IgD-negative memory B cell (primary cell): ENCODE results near the gene ORC3. TPM values are rescaled to one million over a fixed set of nuclear protein-coding genes. Genes with fewer than 3 reads are reported as not detected.

Experiments used
- H3K27ac Mint-ChIP-seq, 3 donors: one replicate each; pipeline ENCODE4 v1.8.0; 2020 to 2022; ENCODE audit warnings: mild to moderate bottlenecking in 3 of 3, mixed read lengths in 3 of 3, moderate library complexity in 1 of 3
- H3K27me3 Mint-ChIP-seq: one replicate; pipeline ENCODE4 v1.8.0; 2021; ENCODE audit warnings: mixed read lengths
- H3K36me3 Mint-ChIP-seq: one replicate; pipeline ENCODE4 v1.8.0; 2020; ENCODE audit warnings: mild to moderate bottlenecking, mixed read lengths
- H3K4me1 Mint-ChIP-seq, 3 donors: one replicate each; pipeline ENCODE4 v1.8.0; 2020 to 2022; ENCODE audit warnings: mixed read lengths in 3 of 3, mild to moderate bottlenecking in 1 of 3
- H3K4me3 Mint-ChIP-seq, 4 donors: one replicate each; pipeline ENCODE4 v1.8.0; 2020 to 2022; ENCODE audit warnings: mild to moderate bottlenecking in 4 of 4, mixed read lengths in 4 of 4, moderate library complexity in 3 of 4
- H3K9me3 Mint-ChIP-seq, 3 donors: one replicate each; pipeline ENCODE4 v1.8.0; 2020 to 2021; ENCODE audit warnings: mixed read lengths in 3 of 3, mild to moderate bottlenecking in 1 of 3
- polyA plus RNA-seq: library from polyadenylated mRNA; unstranded; fragments of 300-500 nt; fragmentation: Illumina TruSeq; gene quantifications from one replicate; pipeline ENCODE4 v1.2.3, GENCODE V29; 2021

The ORC3 gene
- polyA plus RNA-seq, 1 donor from 2014 or later, result 29.7 TPM

GRCh38 chr6:87660226-87660911, 70.4 kb downstream of the ORC3 start:
- no peaks in the 10 kb centered on the region for H3K27me3 Mint-ChIP-seq
- H3K27ac Mint-ChIP-seq, result peak overlapping the region in 1 of 3 donors; percentile 60
- H3K4me3 Mint-ChIP-seq, result no peak overlapping the region
- H3K36me3 Mint-ChIP-seq, result peaks cover 2% of the 10 kb centered on the region
- peaks cover 6 to 11% (median 7%) of the 10 kb centered on the region in 3 donors for H3K4me1 Mint-ChIP-seq
- H3K9me3 Mint-ChIP-seq, result no peaks in the 10 kb centered on the region

GRCh38 chr6:87661016-87661415, 71.1 kb downstream of the ORC3 start:
- H3K27me3 Mint-ChIP-seq, result no peaks in the 10 kb centered on the region
- no peak overlapping the region for H3K4me3 Mint-ChIP-seq
- no peaks in the 10 kb centered on the region for H3K9me3 Mint-ChIP-seq
- peaks cover 6 to 8% (median 7%) of the 10 kb centered on the region in 3 donors for H3K4me1 Mint-ChIP-seq
- peaks cover 2% of the 10 kb centered on the region for H3K36me3 Mint-ChIP-seq
- H3K27ac Mint-ChIP-seq, result no peak overlapping the region

GRCh38 chr6:87661503-87661902, 71.6 kb downstream of the ORC3 start:
- Mint-ChIP-seq H3K4me1 (peaks cover 6 to 8% (median 7%) of the 10 kb centered on the region in 3 donors), H3K27ac (no peak overlapping the region), H3K9me3 (no peaks in the 10 kb centered on the region), H3K4me3 (no peak overlapping the region), H3K36me3 (peaks cover 2% of the 10 kb centered on the region), H3K27me3 (no peaks in the 10 kb centered on the region)

GRCh38 chr6:87663434-87663833, 73.5 kb downstream of the ORC3 start:
- peaks cover 2% of the 10 kb centered on the region for H3K36me3 Mint-ChIP-seq
- no peaks in the 10 kb centered on the region for H3K27me3 Mint-ChIP-seq
- H3K9me3 Mint-ChIP-seq, result no peaks in the 10 kb centered on the region
- no peak overlapping the region for H3K4me3 Mint-ChIP-seq
- H3K27ac Mint-ChIP-seq, result peak overlapping the region in 1 of 3 donors; percentile 4
- peaks cover 0 to 4% (median 0%) of the 10 kb centered on the region in 3 donors for H3K4me1 Mint-ChIP-seq

- Mint-ChIP-seq H3K27ac (peak overlapping the region in 1 of 3 donors; percentile 53), H3K36me3 (no peaks in the 10 kb centered on the region)
Measured at GRCh38 chr6:87664921-87665485, 75.1 kb downstream of the ORC3 start.

GRCh38 chr6:87667032-87667431, 77.1 kb downstream of the ORC3 start:
- Mint-ChIP-seq H3K27ac (no peak overlapping the region), H3K27me3 (no peaks in the 10 kb centered on the region), H3K36me3 (peaks cover 4% of the 10 kb centered on the region), H3K4me1 (peaks cover 5 to 27% (median 20%) of the 10 kb centered on the region in 3 donors), H3K4me3 (no peak overlapping the region), H3K9me3 (no peaks in the 10 kb centered on the region)

More at GRCh38 chr6:87664921-87665485, 75.1 kb downstream of the ORC3 start:
- H3K4me1 Mint-ChIP-seq, result peaks cover 3 to 10% (median 8%) of the 10 kb centered on the region in 3 donors
- H3K27me3 Mint-ChIP-seq, result no peaks in the 10 kb centered on the region
- no peaks in the 10 kb centered on the region for H3K9me3 Mint-ChIP-seq
- no peak overlapping the region for H3K4me3 Mint-ChIP-seq

- Mint-ChIP-seq H3K27ac (peak overlapping the region in 1 of 3 donors; percentile 25), H3K9me3 (no peaks in the 10 kb centered on the region), H3K4me1 (peaks cover 5 to 27% (median 20%) of the 10 kb centered on the region in 3 donors)
Measured at GRCh38 chr6:87668013-87668412, 78.1 kb downstream of the ORC3 start.

GRCh38 chr6:87669051-87669450, 79.1 kb downstream of the ORC3 start:
- Mint-ChIP-seq H3K27ac (peak overlapping the region in 1 of 3 donors; percentile 40), H3K27me3 (no peaks in the 10 kb centered on the region), H3K9me3 (no peaks in the 10 kb centered on the region), H3K4me1 (peaks cover 5 to 27% (median 20%) of the 10 kb centered on the region in 3 donors), H3K36me3 (peaks cover 4% of the 10 kb centered on the region), H3K4me3 (no peak overlapping the region)

More at GRCh38 chr6:87668013-87668412, 78.1 kb downstream of the ORC3 start:
- no peaks in the 10 kb centered on the region for H3K27me3 Mint-ChIP-seq
- peaks cover 4% of the 10 kb centered on the region for H3K36me3 Mint-ChIP-seq
- no peak overlapping the region for H3K4me3 Mint-ChIP-seq

- Mint-ChIP-seq H3K4me3 (no peak overlapping the region), H3K9me3 (no peaks in the 10 kb centered on the region), H3K4me1 (peaks cover 5 to 27% (median 20%) of the 10 kb centered on the region in 3 donors), H3K27ac (peak overlapping the region; percentile 61 to 84 (median 68)), H3K27me3 (no peaks in the 10 kb centered on the region), H3K36me3 (peaks cover 4% of the 10 kb centered on the region)
Measured at GRCh38 chr6:87670707-87671106, 80.8 kb downstream of the ORC3 start.

- no peaks in the 10 kb centered on the region for H3K9me3 Mint-ChIP-seq
- peak overlapping the region; percentile 61 to 84 (median 82) for H3K27ac Mint-ChIP-seq
- H3K27me3 Mint-ChIP-seq, result no peaks in the 10 kb centered on the region
- peaks cover 5 to 27% (median 20%) of the 10 kb centered on the region in 3 donors for H3K4me1 Mint-ChIP-seq
- H3K36me3 Mint-ChIP-seq, result peaks cover 4% of the 10 kb centered on the region
- H3K4me3 Mint-ChIP-seq, result no peak overlapping the region
Measured at GRCh38 chr6:87671555-87672029, 81.7 kb downstream of the ORC3 start.

GRCh38 chr6:87672641-87673040, 82.7 kb downstream of the ORC3 start:
- H3K36me3 Mint-ChIP-seq, result peaks cover 4% of the 10 kb centered on the region

GRCh38 chr6:87673237-87673636, 83.3 kb downstream of the ORC3 start:
- Mint-ChIP-seq H3K27me3 (no peaks in the 10 kb centered on the region), H3K27ac (no peak overlapping the region), H3K9me3 (no peaks in the 10 kb centered on the region), H3K36me3 (peaks cover 4% of the 10 kb centered on the region), H3K4me1 (peaks cover 8 to 28% (median 26%) of the 10 kb centered on the region in 3 donors), H3K4me3 (no peak overlapping the region)

More at GRCh38 chr6:87672641-87673040, 82.7 kb downstream of the ORC3 start:
- H3K4me3 Mint-ChIP-seq, result no peak overlapping the region
- H3K4me1 Mint-ChIP-seq, result peaks cover 8 to 29% (median 23%) of the 10 kb centered on the region in 3 donors
- H3K27me3 Mint-ChIP-seq, result no peaks in the 10 kb centered on the region
- no peak overlapping the region for H3K27ac Mint-ChIP-seq
- no peaks in the 10 kb centered on the region for H3K9me3 Mint-ChIP-seq

- Mint-ChIP-seq H3K4me3 (no peak overlapping the region), H3K27me3 (no peaks in the 10 kb centered on the region), H3K27ac (no peak overlapping the region), H3K36me3 (peaks cover 4% of the 10 kb centered on the region), H3K4me1 (peaks cover 8 to 28% (median 22%) of the 10 kb centered on the region in 3 donors), H3K9me3 (no peaks in the 10 kb centered on the region)
Measured at GRCh38 chr6:87674290-87674689, 84.4 kb downstream of the ORC3 start.

- peaks cover 4% of the 10 kb centered on the region for H3K36me3 Mint-ChIP-seq
- H3K27ac Mint-ChIP-seq, result no peak overlapping the region
Measured at GRCh38 chr6:87675004-87675681, 85.2 kb downstream of the ORC3 start.

GRCh38 chr6:87682310-87682709, 92.4 kb downstream of the ORC3 start:
- Mint-ChIP-seq H3K27ac (peak overlapping the region in 2 of 3 donors; percentile 64 to 94), H3K4me3 (no peak overlapping the region), H3K4me1 (peaks cover 50 to 55% (median 50%) of the 10 kb centered on the region in 3 donors), H3K27me3 (no peaks in the 10 kb centered on the region), H3K9me3 (no peaks in the 10 kb centered on the region), H3K36me3 (no peaks in the 10 kb centered on the region)

More at GRCh38 chr6:87675004-87675681, 85.2 kb downstream of the ORC3 start:
- Mint-ChIP-seq H3K27me3 (no peaks in the 10 kb centered on the region), H3K4me1 (peaks cover 8 to 29% (median 21%) of the 10 kb centered on the region in 3 donors), H3K9me3 (no peaks in the 10 kb centered on the region), H3K4me3 (no peak overlapping the region)
